Activated naive CD4-positive, alpha-beta T cell treated with anti-CD3 and anti-CD28 coated beads, Interleukin-2, amount 50 U/mL, for 24 hours (primary cell): ENCODE measurements around the gene C13orf46.

Experiments used
- H3K27ac Mint-ChIP-seq: one replicate; pipeline ENCODE4 v1.8.0; 2021; ENCODE audit warnings: mild to moderate bottlenecking, mixed read lengths
- H3K27me3 Mint-ChIP-seq: one replicate; pipeline ENCODE4 v1.8.0; 2021; ENCODE audit warnings: mixed read lengths
- H3K36me3 Mint-ChIP-seq: one replicate; pipeline ENCODE4 v1.8.0; 2021; ENCODE audit warnings: mixed read lengths
- H3K4me1 Mint-ChIP-seq: one replicate; pipeline ENCODE4 v1.8.0; 2021; ENCODE audit warnings: mixed read lengths
- H3K4me3 Mint-ChIP-seq: one replicate; pipeline ENCODE4 v1.8.0; 2021; ENCODE audit warnings: mild to moderate bottlenecking, mixed read lengths
- H3K9me3 Mint-ChIP-seq: one replicate; pipeline ENCODE4 v1.8.0; 2021; ENCODE audit warnings: mixed read lengths

C13orf46 gene

DNA sequence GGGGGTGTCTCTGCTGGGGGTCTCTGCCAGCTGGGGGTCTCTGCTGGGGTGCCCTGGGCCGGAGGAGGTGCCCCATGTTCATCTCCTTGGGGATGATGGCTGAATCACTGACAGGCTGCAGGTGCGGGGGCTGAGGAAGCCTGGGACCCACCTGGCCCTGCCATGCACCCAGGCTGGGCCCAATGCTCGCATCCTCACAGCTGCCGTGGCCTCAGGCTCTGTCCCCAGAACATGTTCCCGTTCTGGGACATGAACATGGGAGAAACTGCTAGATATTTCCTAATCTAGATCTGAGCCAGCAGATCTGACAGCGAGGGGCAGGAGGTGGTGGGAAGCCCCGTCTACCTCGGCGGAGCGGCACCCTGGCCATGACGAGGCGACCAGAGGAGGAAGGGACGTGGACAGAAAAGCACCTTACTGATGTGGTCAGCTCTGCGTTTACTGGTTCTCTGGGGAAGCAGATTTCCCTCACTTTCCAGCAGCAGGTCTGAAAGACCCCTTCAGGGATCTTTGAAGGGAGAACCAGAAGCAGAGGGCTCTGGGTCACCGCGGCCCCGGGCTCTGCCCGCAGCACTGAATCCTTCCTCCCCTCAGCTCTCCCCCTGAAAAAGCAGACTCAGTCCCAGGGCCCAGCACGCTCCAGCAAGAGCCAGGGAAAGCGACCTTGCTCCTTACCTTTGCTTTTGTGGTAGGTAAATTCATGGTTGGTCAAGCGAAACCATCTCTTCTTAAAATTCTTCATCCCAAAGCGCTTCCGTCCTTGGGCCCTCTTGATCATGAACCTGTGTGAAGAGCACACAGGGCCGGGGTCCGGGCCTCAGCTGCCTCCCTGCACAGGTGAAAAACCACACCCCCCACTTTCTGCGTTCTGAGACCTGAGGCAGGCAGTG lies 26.5 kb upstream of the C13orf46 start:
- Mint-ChIP-seq H3K27ac (no peak overlapping the region), H3K4me1 (no peaks in the 10 kb centered on the region), H3K9me3 (no peaks in the 10 kb centered on the region), H3K36me3 (peaks cover 4% of the 10 kb centered on the region), H3K27me3 (no peaks in the 10 kb centered on the region), H3K4me3 (no peak overlapping the region)

DNA sequence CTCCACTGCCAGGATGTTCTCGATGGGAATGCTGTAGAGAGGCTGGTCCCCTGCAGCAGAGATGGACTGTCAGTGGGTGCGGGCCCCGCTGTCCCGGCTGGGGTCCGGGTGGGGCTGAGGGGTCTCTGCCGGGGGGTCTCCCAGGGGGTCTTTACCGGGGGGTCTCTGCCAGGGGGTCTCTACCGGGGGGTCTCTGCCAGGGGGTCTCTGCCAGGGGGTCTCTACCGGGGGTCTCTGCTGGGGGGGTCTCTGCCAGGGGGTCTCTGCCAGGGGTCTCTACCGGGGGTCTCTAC lies 25.7 kb upstream of the C13orf46 start:
- H3K9me3 Mint-ChIP-seq = no peaks in the 10 kb centered on the region
- H3K36me3 Mint-ChIP-seq = peaks cover 1% of the 10 kb centered on the region
- no peak overlapping the region for H3K27ac Mint-ChIP-seq
- H3K4me3 Mint-ChIP-seq = no peak overlapping the region
- H3K27me3 Mint-ChIP-seq = no peaks in the 10 kb centered on the region
- peaks cover under 1% of the 10 kb centered on the region for H3K4me1 Mint-ChIP-seq

DNA sequence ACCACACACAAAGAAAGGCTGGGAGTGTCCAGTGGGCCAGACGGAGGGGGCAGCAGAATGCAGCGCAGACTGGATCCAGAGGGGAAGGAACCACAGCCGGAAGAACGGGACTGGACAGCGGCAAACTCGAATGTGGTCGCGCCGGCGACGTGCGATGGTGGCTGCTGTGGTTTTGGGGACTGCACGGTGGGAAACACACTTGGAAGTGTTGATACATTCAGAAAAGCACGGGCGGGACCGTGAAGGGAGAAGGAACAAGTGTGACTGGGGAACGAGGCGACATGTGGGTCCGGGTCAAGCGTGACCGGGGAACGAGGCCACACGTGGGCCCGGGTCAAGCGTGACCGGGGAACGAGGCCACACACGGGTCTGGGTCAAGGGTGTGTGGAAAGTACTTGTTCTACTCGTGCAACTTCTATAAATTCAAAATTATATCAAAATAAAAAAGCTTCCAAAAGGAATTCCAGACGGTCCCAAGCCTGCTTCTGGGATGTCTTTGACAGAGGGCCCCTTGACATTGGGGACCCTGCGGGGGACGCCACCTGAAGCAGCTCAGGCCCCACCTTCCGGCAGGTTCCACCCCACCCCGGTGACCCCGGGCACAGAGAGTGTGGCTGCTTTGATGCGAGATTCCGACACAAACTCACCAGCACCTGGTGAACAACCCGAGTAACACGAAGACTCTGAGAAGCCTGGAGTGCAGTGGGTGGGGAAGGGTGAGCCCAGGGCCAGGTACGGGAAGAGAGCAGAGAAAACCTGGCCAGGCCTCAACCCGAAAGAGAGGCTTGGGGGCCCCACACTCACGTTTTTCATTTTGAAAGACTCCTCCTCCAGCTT lies 25.1 kb upstream of the C13orf46 start:
- Mint-ChIP-seq H3K27me3 (no peaks in the 10 kb centered on the region), H3K9me3 (no peaks in the 10 kb centered on the region), H3K36me3 (peaks cover 3% of the 10 kb centered on the region), H3K27ac (no peak overlapping the region), H3K4me3 (no peak overlapping the region), H3K4me1 (peaks cover 4% of the 10 kb centered on the region)

DNA sequence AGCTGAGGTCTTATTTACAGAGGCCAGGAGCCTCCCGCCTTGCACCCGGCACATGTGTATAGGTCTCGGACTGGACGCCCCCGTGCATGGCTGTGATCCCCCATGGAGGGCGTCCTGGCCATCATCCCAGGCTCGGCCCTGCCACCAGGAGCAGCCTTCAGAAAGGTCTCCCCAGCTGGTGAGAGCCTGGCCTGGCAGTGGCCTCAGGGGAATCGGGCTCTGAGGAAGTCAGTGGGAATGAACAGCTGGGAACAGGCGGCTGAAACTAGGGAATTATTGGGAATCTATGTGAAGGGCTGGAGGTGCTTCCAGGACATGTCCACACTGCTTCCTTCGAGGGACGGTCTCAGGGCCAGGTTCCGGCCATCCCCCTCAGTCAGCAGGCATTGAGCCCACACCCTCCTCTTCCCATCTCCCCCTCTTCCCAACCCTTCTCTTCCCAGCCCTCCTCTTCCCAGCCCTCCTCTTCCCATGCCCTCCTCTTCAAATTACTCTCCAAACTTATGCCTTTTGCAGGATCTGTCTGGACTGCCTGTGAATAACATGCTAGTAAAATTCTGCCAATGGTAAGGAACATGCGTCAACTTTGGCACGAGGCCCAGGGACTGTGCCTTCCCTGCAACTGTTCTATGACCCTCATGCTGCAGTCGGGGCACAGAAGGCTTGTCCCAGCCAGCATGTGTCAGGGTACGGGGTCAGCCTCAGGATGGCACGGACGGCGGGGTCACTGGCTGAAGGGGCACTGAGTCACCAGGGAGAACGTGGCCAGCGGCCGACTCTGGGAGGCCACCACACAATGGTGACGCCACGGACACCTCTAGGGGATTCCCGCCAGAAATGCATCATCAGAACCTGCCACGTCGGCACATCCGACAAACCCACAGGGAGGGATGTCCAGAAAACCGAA lies 24.2 kb upstream of the C13orf46 start:
- H3K4me1 Mint-ChIP-seq = peaks cover 4% of the 10 kb centered on the region
- H3K9me3 Mint-ChIP-seq = no peaks in the 10 kb centered on the region
- peak overlapping the region; percentile 46 for H3K27ac Mint-ChIP-seq
- no peaks in the 10 kb centered on the region for H3K27me3 Mint-ChIP-seq
- peaks cover 3% of the 10 kb centered on the region for H3K36me3 Mint-ChIP-seq
- no peak overlapping the region for H3K4me3 Mint-ChIP-seq

DNA sequence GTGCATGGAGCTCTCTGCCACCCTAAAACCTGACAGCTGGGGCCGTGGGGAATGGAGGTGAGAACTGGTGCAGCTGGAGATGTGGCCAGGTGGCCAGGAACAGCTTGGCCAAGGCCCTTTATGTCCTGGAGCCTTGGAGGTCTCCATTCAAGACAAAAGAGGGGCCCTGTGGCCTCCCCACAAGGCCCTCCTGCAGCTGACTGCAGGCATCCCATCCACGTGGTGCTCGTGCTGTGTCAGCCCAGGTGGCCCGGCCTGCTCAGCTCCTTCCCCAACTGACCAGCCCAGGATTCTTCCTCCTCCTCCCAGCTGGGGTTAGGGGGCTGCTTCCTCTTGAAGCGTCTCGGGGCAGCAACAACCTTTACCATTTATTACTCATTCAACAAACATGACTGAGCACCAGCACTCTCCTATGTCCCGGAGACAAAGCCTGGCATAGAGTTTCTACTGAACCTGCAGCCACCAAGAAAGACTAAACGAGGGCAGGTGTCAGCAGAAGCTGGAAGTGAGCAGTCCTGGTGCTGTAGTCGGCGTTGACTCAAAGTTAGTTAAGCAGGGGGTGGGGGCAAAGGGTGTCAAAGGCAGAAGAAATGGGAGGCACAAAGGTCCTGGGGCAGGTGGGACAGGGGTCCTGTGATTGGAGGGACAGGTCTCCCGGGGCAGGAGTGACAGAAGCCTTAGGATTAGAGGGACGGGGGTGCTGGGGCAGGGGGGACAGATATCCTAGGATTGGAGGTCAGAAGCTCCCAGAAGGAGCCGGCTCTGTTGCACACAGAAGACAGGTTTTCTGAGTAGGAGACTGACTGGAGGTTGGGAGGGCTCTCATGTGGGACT lies 23.3 kb upstream of the C13orf46 start:
- Mint-ChIP-seq H3K9me3 (no peaks in the 10 kb centered on the region), H3K4me3 (no peak overlapping the region), H3K27ac (peak overlapping the region; percentile 46), H3K27me3 (no peaks in the 10 kb centered on the region), H3K36me3 (peaks cover 3% of the 10 kb centered on the region), H3K4me1 (peaks cover 4% of the 10 kb centered on the region)

DNA sequence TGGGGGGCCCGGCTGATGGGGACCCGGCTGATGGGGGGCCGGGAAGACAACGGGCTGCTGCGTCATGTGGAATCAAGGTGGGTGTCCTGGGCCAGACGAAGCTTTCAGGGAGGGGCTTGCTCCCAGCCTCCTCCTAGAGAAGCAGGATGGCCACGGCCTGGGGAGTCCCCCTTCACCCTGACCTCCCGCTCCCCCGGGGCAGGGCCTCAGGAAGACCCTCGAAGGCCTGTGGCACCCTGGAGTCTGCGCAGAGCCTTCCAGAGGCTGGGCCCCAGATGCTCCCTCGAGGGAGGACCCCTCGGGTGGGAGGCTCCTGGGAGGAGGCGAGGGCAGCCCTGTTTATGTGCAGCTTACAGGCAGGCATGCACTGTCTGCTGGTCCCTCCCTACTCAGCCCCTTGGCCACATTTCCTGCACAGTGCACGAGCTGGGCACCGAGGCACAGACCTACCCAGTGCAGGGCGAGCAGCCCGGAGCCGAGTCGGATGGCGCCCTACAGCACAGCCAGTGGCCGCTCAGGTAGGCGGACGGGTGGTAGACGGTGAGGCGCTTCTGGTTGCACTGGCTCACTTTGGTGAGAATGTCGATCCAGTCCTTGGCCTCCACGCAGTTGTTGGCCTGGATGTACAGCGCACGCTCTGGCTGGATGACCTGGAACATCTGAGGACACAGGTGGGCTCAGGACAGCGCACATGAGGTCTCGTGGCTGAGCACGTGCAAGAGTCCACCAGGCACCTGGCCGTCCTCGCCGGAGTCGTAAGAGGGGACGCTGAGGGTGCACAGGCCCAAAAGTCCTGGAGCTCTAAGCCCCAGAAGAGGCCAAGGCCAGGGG lies 22.4 kb upstream of the C13orf46 start:
- Mint-ChIP-seq H3K9me3 (no peaks in the 10 kb centered on the region), H3K27ac (no peak overlapping the region), H3K36me3 (peaks cover 7% of the 10 kb centered on the region), H3K4me1 (peaks cover 4% of the 10 kb centered on the region), H3K4me3 (no peak overlapping the region), H3K27me3 (no peaks in the 10 kb centered on the region)

DNA sequence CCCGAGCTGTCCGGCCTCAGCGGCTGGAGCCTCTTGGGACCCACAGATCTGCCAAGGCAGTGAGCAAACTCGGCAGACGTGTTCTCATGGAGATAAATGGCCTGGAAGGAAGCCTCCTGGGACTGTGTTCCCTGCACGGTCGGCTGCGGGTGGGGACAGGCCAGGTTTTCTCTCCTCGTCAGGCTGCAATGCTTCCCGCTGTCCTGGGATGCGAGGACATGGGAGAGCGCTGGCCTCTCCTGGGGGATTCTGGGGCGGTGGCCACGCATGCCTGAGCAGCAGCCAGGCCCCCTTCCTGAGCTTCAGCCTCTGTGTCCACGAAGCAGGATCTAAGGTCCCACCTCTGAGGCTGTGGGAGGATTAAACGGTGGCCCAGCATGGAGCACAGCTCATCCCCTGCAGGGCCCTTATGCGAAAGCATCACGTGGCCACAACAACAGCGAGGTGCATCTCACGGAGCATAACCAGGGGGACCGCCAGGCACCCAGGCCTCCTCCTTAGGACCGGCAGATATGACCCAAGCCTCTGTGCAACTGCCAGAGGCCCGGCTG lies 21.2 kb upstream of the C13orf46 start:
- no peak overlapping the region for H3K4me3 Mint-ChIP-seq
- H3K27me3 Mint-ChIP-seq = no peaks in the 10 kb centered on the region
- no peak overlapping the region for H3K27ac Mint-ChIP-seq
- H3K4me1 Mint-ChIP-seq = peaks cover 4% of the 10 kb centered on the region
- peaks cover 12% of the 10 kb centered on the region for H3K36me3 Mint-ChIP-seq
- H3K9me3 Mint-ChIP-seq = no peaks in the 10 kb centered on the region

DNA sequence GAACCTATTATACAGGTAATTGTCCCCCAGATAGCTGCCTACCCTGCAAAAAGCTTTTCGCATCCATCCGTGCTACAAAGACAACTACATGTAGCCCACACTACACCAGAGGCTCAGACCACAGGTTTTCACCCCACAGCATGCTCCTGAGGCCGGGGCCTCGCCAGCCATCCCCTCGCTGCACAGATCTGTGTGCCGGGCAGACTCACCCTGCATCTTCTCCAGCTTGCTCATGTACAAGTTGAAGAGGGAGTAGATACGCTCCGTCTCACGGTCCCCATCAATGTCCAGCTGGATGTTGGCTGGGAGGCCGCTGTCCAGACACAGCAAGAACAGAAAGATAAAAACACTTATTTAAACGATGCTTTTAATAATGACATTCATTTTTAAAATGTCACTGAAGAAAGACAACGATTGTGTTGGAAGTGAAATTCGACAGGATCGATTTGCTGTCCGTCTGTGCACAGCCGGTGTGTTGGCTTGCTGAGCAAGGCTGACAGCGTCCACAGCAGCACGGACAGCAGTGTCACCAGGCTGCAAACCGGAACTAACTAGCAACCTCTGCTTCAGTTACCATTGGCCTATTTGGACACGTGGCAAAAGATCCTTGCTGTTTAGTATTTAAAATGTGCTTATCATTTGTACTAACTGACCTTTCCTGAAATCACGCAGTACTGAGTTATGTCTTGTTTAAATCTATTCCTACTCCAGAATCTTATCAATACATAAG lies 18.6 kb upstream of the C13orf46 start:
- Mint-ChIP-seq H3K4me1 (peaks cover 4% of the 10 kb centered on the region), H3K9me3 (no peaks in the 10 kb centered on the region), H3K27ac (peak overlapping the region; percentile 35), H3K27me3 (no peaks in the 10 kb centered on the region), H3K4me3 (no peak overlapping the region), H3K36me3 (peaks cover 19% of the 10 kb centered on the region)

DNA sequence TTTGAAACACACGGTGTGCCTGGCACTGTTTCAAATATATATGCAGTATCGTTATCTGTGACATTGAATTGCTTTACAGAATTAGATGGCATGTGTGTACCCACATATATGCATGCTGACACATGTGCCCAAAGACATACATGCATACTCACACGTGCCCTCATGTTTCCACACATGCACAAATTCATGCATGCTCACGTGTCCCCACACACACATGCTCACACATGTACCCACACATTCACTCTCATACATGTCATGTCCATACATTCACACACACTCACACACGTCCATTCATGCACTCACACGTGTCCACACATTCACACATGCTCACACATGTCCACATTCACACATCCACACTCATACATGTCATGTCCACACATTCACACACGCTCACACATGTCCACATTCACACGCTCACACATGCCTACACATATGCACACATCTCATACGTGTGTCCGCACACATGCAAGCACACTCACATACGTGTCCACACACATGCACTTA lies 17.9 kb upstream of the C13orf46 start:
- H3K36me3 Mint-ChIP-seq = peaks cover 19% of the 10 kb centered on the region
- no peak overlapping the region for H3K4me3 Mint-ChIP-seq
- no peaks in the 10 kb centered on the region for H3K9me3 Mint-ChIP-seq
- H3K27me3 Mint-ChIP-seq = no peaks in the 10 kb centered on the region
- H3K4me1 Mint-ChIP-seq = peaks cover 4% of the 10 kb centered on the region
- no peak overlapping the region for H3K27ac Mint-ChIP-seq

DNA sequence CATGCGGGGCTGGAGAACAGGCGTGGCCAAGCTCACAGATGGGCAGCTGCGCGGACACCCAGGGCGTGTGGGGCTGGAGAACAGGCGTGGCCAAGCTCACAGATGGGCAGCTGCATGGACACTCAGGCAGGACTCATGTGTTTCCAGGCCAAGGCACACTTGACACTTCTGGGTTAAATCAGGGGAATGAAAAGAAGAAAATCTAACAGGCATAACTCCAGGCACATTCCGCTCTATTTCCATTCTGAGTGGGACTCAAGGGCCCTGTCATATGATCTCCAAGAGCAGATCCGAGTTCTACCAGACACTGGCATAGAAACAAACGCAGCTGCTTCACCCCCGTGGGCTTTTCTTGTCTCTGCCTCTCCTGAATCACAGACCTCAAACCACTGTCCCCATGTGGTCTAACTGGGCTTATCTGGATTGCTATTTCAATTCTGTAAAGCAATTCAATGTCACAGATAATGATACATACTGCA lies 17.4 kb upstream of the C13orf46 start:
- Mint-ChIP-seq H3K27ac (no peak overlapping the region), H3K27me3 (no peaks in the 10 kb centered on the region), H3K4me1 (peaks cover 4% of the 10 kb centered on the region), H3K4me3 (no peak overlapping the region), H3K36me3 (peaks cover 19% of the 10 kb centered on the region), H3K9me3 (no peaks in the 10 kb centered on the region)

DNA sequence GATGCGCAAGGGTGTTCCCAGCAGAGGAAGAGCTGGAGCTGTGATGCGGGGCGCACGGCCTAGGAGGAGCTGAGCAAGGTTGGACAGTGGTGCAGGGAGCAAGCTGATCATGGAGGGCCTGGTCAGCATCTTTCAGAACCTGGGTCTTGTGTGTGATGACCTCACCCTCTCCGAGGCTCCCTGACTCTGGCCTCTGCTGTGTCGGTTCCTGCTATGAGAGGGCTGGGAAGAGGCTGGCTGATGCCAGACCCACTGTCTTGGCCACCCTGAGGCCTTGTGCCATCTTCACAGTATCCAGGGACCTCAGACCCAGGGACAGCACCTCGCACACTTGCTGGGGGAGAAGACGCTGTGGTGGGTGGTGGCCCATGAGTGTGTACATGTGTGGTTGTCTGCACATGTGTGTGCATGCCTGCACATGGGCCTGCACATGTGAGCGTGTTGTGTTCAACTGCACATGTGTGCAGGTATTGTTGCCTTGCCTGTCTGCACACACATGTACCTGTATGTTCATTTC lies 16.5 kb upstream of the C13orf46 start:
- H3K36me3 Mint-ChIP-seq = peaks cover 19% of the 10 kb centered on the region
- no peaks in the 10 kb centered on the region for H3K27me3 Mint-ChIP-seq
- peaks cover 4% of the 10 kb centered on the region for H3K4me1 Mint-ChIP-seq
- H3K9me3 Mint-ChIP-seq = no peaks in the 10 kb centered on the region
- no peak overlapping the region for H3K4me3 Mint-ChIP-seq
- no peak overlapping the region for H3K27ac Mint-ChIP-seq

DNA sequence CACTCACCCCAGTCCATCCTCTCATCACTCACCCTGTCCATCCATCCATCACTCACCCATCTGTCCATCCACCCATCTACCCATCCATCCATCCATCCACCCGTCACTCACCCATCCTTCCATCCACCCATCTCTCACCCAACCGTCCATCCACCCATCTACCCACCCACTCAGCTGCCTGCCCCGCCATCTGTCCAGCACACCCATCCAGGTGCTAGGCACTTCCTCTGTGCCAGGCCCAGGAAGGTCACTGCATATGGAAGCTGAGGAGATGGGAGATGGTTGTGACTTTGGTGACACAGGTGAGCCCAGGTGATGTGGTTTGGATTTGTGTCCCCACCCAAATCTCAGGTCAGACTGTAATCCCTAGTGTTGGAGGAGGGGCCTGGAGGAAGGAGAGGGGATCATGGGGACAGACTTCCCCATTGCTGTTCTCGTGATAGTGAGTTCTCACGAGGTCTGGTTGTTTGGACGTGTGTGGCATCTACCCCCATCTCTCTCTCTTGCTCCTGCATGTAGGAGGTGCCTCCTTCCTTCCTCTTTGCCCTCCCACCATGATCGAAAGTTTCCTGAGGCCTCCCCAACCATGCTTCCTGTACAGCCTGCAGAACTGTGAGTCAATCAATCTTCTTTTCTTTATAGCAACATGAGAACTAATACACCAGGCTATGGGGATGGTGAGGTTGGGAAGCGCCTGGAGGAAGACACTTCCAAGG lies 15.9 kb upstream of the C13orf46 start:
- Mint-ChIP-seq H3K4me1 (peaks cover 4% of the 10 kb centered on the region), H3K4me3 (no peak overlapping the region), H3K27me3 (no peaks in the 10 kb centered on the region), H3K27ac (peak overlapping the region; percentile 68), H3K36me3 (peaks cover 19% of the 10 kb centered on the region), H3K9me3 (no peaks in the 10 kb centered on the region)
